Panc1 (cell line): ENCODE results near the gene PAX5. TPM values are rescaled to one million over a fixed set of nuclear protein-coding genes. Genes with fewer than 3 reads are reported as not detected.

Experiments used
- ATAC-seq: fragments of 200-7000 bp; cut with Tn5 transposase; 2 replicates; pipeline ENCODE4 v1.9.1; 2020; ENCODE audit warnings: mild to moderate bottlenecking, moderate library complexity
- BruUV-seq: library from RNA; stranded (reverse); fragments of 400-500 nt; replicated peaks from 2 replicates; lab custom pipeline; 2021; lab: Mats Ljungman, UMichigan
- CTCF ChIA-PET: fragments of 300-600 bp; sonication (Branson Sonifier 250); formaldehyde crosslinking; loops from one replicate; lab custom pipeline; 2022; ENCODE audit warnings: antibody characterized with exemption; lab: Charles Lee
- POLR2A ChIA-PET: fragments of 300-600 bp; sonication (Branson Sonifier 250); formaldehyde crosslinking; loops from one replicate; lab custom pipeline; 2022; ENCODE audit warnings: antibody characterized with exemption; lab: Charles Lee
- DNase-seq: peaks from one replicate; pipeline ENCODE4 v3.0.0-alpha.2; 2010; ENCODE audit warnings: low read depth, low spot score
- H3K27ac ChIP-seq: 2 replicates; pipeline ENCODE4 v1.5.1; 2011; ENCODE audit warnings: mild to moderate bottlenecking, low read length, inconsistent platforms
- H3K27me3 ChIP-seq: fragments of 200-500 bp; sonication (Bioruptor generic); 2 replicates; pipeline ENCODE4 v1.6.0; 2014; ENCODE audit warnings: low read length, inconsistent platforms; ENCODE audit not compliant: control insufficient read depth, insufficient read depth
- H3K36me3 ChIP-seq: fragments of 200-500 bp; sonication (Bioruptor generic); 2 replicates; pipeline ENCODE4 v1.5.1; 2014; ENCODE audit warnings: inconsistent platforms, mild to moderate bottlenecking, low read length, moderate library complexity; ENCODE audit not compliant: control insufficient read depth, insufficient read depth
- H3K4me1 ChIP-seq: 2 replicates; pipeline ENCODE4 v1.5.1; 2011; ENCODE audit warnings: inconsistent platforms, mild to moderate bottlenecking, low read length, moderate library complexity; ENCODE audit not compliant: control insufficient read depth, insufficient read depth
- H3K4me3 ChIP-seq, 2 experiments: 2 replicates each; pipeline ENCODE4 v1.5.1; 2011 to 2012; ENCODE audit warnings: low read depth in 2 of 2, low read length in 2 of 2, mild to moderate bottlenecking in 2 of 2, inconsistent platforms in 1 of 2, moderate library complexity in 1 of 2
- H3K9me3 ChIP-seq: fragments of 200-500 bp; sonication (Bioruptor generic); 2 replicates; pipeline ENCODE4 v1.5.1; 2014; ENCODE audit warnings: low read depth, mild to moderate bottlenecking, inconsistent platforms, low read length, moderate library complexity; ENCODE audit not compliant: control insufficient read depth, insufficient read depth
- CTCF ChIP-seq: fragments of 450-650 bp; IDR thresholded peaks from 2 replicates; pipeline ENCODE4 v1.5.1; 2017; ENCODE audit warnings: mild to moderate bottlenecking
- POLR2AphosphoS5 ChIP-seq: IDR thresholded peaks from 2 replicates; pipeline ENCODE4 v1.6.1; 2012; ENCODE audit warnings: mild to moderate bottlenecking, low read depth, low read length, moderate library complexity
- SIN3A ChIP-seq: IDR thresholded peaks from 2 replicates; pipeline ENCODE4 v1.6.1; 2012; ENCODE audit warnings: low read depth, mild to moderate bottlenecking, low read length, moderate library complexity, borderline replicate concordance; ENCODE audit not compliant: insufficient read depth
- TCF7L2 ChIP-seq: IDR thresholded peaks from 2 replicates; pipeline ENCODE4 v1.6.1; 2011; ENCODE audit warnings: mild to moderate bottlenecking, low read depth, low read length, inconsistent platforms
- in situ Hi-C: cut with HindIII; loops from 2 replicates; pipeline ENCODE4 v1.10.0; 2016; ENCODE audit warnings: low sequenced_read_pairs, low pct_unique_long_range_greater_than_20kb
- intact Hi-C: fragments of 100-400 bp; cut with micrococcal nuclease; formaldehyde crosslinking; loops from one replicate; pipeline ENCODE4 v1.10.0; 2022; ENCODE audit not compliant: unreplicated experiment
- total RNA-seq: library from RNA; stranded (reverse); gene quantifications from one replicate; pipeline ENCODE4 v1.2.1, GENCODE V29; 2021; ENCODE audit not compliant: unreplicated experiment
- TF ChIP-seq, protein P1 (sequence below), 2 experiments: IDR thresholded peaks; 2 replicates each; pipeline ENCODE4 v1.6.1; 2011 to 2012; ENCODE audit warnings: low read depth in 2 of 2, control low read depth in 1 of 2, low read length in 1 of 2, mild to moderate bottlenecking in 1 of 2, moderate library complexity in 1 of 2; ENCODE audit not compliant: insufficient read depth in 1 of 2

Gene PAX5
- total RNA-seq, 1 experiment from 2014 or later = 0.39 TPM

GRCh38 chr9:36818242-36818938 lies 215.7 kb downstream of the PAX5 start:
- Histone ChIP-seq H3K4me3 (no peak overlapping the region), H3K36me3 (no peaks in the 10 kb centered on the region), H3K27ac (no peak overlapping the region), H3K27me3 (0 out of 2 replicates have a peak, but pooled peaks cover 7% of the 10 kb centered on the region), H3K4me1 (no peaks in the 10 kb centered on the region), H3K9me3 (no peaks in the 10 kb centered on the region)
- intact Hi-C loops = no loop called here
- ATAC-seq = peak; percentile 42
- ChIA-PET POLR2A (no interaction called here), CTCF (no interaction called here)
- DNase-seq = no peak
- no peak for TF ChIP-seq POLR2AphosphoS5
- no peak for TF ChIP-seq SIN3A
- no peak for TF ChIP-seq TCF7L2
- TF ChIP-seq, protein P1, sequence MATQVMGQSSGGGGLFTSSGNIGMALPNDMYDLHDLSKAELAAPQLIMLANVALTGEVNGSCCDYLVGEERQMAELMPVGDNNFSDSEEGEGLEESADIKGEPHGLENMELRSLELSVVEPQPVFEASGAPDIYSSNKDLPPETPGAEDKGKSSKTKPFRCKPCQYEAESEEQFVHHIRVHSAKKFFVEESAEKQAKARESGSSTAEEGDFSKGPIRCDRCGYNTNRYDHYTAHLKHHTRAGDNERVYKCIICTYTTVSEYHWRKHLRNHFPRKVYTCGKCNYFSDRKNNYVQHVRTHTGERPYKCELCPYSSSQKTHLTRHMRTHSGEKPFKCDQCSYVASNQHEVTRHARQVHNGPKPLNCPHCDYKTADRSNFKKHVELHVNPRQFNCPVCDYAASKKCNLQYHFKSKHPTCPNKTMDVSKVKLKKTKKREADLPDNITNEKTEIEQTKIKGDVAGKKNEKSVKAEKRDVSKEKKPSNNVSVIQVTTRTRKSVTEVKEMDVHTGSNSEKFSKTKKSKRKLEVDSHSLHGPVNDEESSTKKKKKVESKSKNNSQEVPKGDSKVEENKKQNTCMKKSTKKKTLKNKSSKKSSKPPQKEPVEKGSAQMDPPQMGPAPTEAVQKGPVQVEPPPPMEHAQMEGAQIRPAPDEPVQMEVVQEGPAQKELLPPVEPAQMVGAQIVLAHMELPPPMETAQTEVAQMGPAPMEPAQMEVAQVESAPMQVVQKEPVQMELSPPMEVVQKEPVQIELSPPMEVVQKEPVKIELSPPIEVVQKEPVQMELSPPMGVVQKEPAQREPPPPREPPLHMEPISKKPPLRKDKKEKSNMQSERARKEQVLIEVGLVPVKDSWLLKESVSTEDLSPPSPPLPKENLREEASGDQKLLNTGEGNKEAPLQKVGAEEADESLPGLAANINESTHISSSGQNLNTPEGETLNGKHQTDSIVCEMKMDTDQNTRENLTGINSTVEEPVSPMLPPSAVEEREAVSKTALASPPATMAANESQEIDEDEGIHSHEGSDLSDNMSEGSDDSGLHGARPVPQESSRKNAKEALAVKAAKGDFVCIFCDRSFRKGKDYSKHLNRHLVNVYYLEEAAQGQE (IDR thresholded peaks at IDR 0.05; ENCODE audit: insufficient read depth in 1 of 2, low read depth in 2 of 2, low read length in 1 of 2) = no peak
- no peak for TF ChIP-seq CTCF
- in situ Hi-C loops = no loop called here
- BruUV-seq = no TSS peak

DNA sequence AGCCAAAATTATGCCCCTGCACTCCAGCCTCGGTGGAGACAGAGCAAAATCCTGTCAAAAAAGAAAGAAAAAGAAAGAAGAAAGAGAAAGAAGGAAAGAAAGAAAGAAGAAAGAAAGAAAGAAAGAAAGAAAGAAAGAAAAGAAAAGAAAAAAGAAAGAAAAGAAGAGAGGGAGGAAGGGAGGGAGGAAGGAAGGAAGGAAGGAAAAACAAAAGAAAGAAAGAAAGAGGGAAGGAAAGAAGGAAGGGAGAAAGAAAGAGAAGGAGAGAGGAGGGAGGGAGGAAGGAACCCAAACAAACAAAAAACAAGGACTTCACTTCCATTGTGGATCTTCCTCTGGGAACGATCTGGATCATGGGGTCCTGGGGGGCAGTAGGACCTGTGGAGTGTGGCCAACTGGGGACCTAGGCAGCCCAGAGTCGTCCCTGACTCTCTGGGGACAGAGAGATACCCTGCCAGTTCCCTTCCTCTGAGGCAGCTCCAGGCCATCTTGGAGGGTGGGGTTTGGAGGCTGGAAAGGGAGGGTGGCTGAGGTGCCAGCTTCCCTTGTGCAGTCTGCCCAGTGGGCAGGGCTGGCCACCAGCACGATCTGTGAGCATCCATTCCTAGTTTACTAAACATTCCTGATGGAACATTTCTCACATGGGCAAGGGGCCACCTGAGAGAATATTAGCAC lies 216.8 kb downstream of the PAX5 start:
- peak; percentile 43; the same call in 1 of the 2 replicates for ATAC-seq
- H3K27me3 ChIP-seq = no peaks in the 10 kb centered on the region; the same call in 1 of the 2 replicates
- intact Hi-C loops = no loop called here

More for the DNA sequence above, 216.8 kb downstream of the PAX5 start:
- DNase-seq = no peak
- Histone ChIP-seq H3K27ac (no peak overlapping the region), H3K4me1 (no peaks in the 10 kb centered on the region), H3K36me3 (no peaks in the 10 kb centered on the region), H3K4me3 (no peak overlapping the region), H3K9me3 (no peaks in the 10 kb centered on the region)
- POLR2A ChIA-PET = no interaction called here
- CTCF ChIA-PET = no interaction called here
- no peak for TF ChIP-seq POLR2AphosphoS5
- TF ChIP-seq, protein P1 (IDR thresholded peaks at IDR 0.05; ENCODE audit: insufficient read depth in 1 of 2, low read depth in 2 of 2, low read length in 1 of 2) = no peak
- TF ChIP-seq SIN3A = no peak
- TF ChIP-seq TCF7L2 = no peak
- TF ChIP-seq CTCF = no peak
- BruUV-seq = no TSS peak
- in situ Hi-C loops = no loop called here
